ENCODE results near the gene DUS2.
"Not testable (repeated sequence)": the region's sequence is repeated elsewhere in the genome, so short reads cannot be mapped to it uniquely, and the experiment has no call there.

DUS2 gene

GRCh38 chr16:68093816-68094613 is 70.9 kb downstream of the DUS2 start:
- no peak for DNase-seq

GRCh38 chr16:68094614-68094934 is 71.5 kb downstream of the DUS2 start:
- no peak for DNase-seq

GRCh38 chr16:68096491-68096890 is 73.4 kb downstream of the DUS2 start:
- no peak for DNase-seq

GRCh38 chr16:68097088-68097487 is 74.0 kb downstream of the DUS2 start:
- DNase-seq: no peak

GRCh38 chr16:68097895-68098294 is 74.8 kb downstream of the DUS2 start:
- DNase-seq: no peak

GRCh38 chr16:68100488-68100887 is 77.4 kb downstream of the DUS2 start:
- no peak for DNase-seq

- no peak for DNase-seq
Observed at GRCh38 chr16:68105611-68106010, 82.5 kb downstream of the DUS2 start.

GRCh38 chr16:68107230-68107928 is 84.3 kb downstream of the DUS2 start:
- not testable (repeated sequence) for DNase-seq

- not testable (repeated sequence) for DNase-seq
Observed at GRCh38 chr16:68109156-68109555, 86.1 kb downstream of the DUS2 start.

- not testable (repeated sequence) for DNase-seq
Observed at GRCh38 chr16:68110611-68111010, 87.5 kb downstream of the DUS2 start.

- no peak for DNase-seq
Observed at GRCh38 chr16:68111379-68111778, 88.3 kb downstream of the DUS2 start.

- DNase-seq: no peak
Observed at GRCh38 chr16:68113059-68113761, 90.1 kb downstream of the DUS2 start.

GRCh38 chr16:68113765-68114240 is 90.7 kb downstream of the DUS2 start:
- no peak for DNase-seq

- not testable (repeated sequence) for DNase-seq
Observed at GRCh38 chr16:68114939-68115338, 91.9 kb downstream of the DUS2 start.

GRCh38 chr16:68115851-68116250 is 92.8 kb downstream of the DUS2 start:
- no peak for DNase-seq

GRCh38 chr16:68116256-68116867 is 93.3 kb downstream of the DUS2 start:
- no peak for DNase-seq

GRCh38 chr16:68117884-68118283 is 94.8 kb downstream of the DUS2 start:
- no peak for DNase-seq

GRCh38 chr16:68118954-68119353 is 95.9 kb downstream of the DUS2 start:
- not testable (repeated sequence) for DNase-seq

GRCh38 chr16:68120496-68120895 is 97.4 kb downstream of the DUS2 start:
- not testable (repeated sequence) for DNase-seq

GRCh38 chr16:68126395-68126794 is 103.3 kb downstream of the DUS2 start:
- no peak for DNase-seq

- DNase-seq: no peak
Observed at GRCh38 chr16:68128577-68129305, 105.7 kb downstream of the DUS2 start.
